Thyroid gland (tissue), 4 donors: ENCODE results near the gene KCNH5.

Source experiments
- POLR2A ChIP-seq, 2 donors: fragments of 450-650 bp; IDR thresholded peaks; one replicate each; pipeline ENCODE4 v1.6.1; 2017; ENCODE audit warnings: antibody characterized with exemption in 2 of 2, mild to moderate bottlenecking in 2 of 2, moderate library complexity in 1 of 2
- TF ChIP-seq, protein P1 (sequence below), 6 experiments: fragments of 200-600 bp in 3 of 6; fragments of 450-650 bp in 3 of 6; sonication (generic) in 3 of 6; IDR thresholded peaks; one replicate each; pipeline ENCODE4 v1.5.1; 2016 to 2019; ENCODE audit warnings: antibody characterized with exemption in 6 of 6, mild to moderate bottlenecking in 2 of 6, inconsistent platforms in 1 of 6, moderate library complexity in 1 of 6

DNA sequence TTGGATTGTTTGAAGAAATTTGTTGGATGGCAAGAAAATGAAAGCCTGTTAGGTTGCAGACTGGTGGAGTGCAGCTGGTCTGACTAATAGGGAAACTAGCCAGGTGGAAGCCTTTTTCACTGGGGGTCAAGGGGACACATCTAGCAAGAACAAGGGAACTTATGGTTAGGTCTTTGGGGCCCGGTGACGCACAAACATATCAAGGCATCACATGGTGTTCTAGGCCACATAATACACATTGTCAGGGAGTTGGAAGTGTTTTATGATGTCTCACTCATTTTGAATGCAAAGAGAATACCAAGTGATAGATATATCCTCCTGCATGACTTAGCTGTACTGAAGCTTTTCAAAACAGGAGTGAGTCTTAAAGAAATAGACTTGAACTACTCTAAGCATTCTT is 351.2 kb downstream of the KCNH5 start:
- TF ChIP-seq, protein P1, sequence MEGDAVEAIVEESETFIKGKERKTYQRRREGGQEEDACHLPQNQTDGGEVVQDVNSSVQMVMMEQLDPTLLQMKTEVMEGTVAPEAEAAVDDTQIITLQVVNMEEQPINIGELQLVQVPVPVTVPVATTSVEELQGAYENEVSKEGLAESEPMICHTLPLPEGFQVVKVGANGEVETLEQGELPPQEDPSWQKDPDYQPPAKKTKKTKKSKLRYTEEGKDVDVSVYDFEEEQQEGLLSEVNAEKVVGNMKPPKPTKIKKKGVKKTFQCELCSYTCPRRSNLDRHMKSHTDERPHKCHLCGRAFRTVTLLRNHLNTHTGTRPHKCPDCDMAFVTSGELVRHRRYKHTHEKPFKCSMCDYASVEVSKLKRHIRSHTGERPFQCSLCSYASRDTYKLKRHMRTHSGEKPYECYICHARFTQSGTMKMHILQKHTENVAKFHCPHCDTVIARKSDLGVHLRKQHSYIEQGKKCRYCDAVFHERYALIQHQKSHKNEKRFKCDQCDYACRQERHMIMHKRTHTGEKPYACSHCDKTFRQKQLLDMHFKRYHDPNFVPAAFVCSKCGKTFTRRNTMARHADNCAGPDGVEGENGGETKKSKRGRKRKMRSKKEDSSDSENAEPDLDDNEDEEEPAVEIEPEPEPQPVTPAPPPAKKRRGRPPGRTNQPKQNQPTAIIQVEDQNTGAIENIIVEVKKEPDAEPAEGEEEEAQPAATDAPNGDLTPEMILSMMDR (IDR thresholded peaks at IDR 0.05), result no peak
- TF ChIP-seq POLR2A (IDR thresholded peaks at IDR 0.05), result no peak
